Measurements from ENCODE around the gene KCNC4.

DNA sequence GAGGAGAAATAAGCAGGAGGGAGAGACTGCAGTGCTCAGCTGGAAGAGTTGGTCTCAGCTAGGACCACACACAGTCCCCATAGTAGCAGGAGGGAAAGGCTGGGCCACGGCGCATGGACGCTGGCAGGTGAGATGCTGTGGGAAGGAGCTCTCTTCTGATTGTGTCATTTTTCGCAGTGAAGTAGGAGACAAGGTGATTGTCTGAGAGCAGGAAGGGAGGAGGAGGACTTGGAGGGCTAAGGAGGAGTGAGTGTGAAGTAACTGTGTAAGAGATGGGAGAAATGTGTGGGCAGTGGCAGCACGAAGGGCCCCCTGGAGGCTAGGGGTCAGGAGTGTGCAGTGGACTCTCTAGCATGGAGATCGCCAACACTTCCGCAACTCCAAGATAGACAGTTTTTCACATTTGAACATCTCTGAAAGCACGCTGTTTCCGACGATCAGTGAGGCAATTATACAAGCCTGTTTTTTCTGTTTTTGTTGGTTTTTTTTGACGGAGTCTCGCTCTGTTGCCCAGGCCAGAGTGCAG lies 26.4 kb upstream of the KCNC4 start:
- TF ChIP-seq, protein P1, sequence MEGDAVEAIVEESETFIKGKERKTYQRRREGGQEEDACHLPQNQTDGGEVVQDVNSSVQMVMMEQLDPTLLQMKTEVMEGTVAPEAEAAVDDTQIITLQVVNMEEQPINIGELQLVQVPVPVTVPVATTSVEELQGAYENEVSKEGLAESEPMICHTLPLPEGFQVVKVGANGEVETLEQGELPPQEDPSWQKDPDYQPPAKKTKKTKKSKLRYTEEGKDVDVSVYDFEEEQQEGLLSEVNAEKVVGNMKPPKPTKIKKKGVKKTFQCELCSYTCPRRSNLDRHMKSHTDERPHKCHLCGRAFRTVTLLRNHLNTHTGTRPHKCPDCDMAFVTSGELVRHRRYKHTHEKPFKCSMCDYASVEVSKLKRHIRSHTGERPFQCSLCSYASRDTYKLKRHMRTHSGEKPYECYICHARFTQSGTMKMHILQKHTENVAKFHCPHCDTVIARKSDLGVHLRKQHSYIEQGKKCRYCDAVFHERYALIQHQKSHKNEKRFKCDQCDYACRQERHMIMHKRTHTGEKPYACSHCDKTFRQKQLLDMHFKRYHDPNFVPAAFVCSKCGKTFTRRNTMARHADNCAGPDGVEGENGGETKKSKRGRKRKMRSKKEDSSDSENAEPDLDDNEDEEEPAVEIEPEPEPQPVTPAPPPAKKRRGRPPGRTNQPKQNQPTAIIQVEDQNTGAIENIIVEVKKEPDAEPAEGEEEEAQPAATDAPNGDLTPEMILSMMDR (conservative IDR thresholded peaks at IDR 0.05 in 1 of 2, IDR thresholded peaks at IDR 0.05 in 1 of 2; ENCODE audit: extremely low read depth in 1 of 2, insufficient read depth in 1 of 2, low read depth in 1 of 2, low read length in 2 of 2), result no peak
- no peak for TF ChIP-seq EZH2 (IDR thresholded peaks at IDR 0.05; ENCODE audit: borderline replicate concordance, low read length)

Measured in mammary epithelial cell (primary cell).